HL-60 (cell line): ENCODE measurements around the gene BCAS3.
A peak's percentile ranks its signal among the peaks of the same experiment; 100 is the strongest.
"Not testable (repeated sequence)": the region's sequence is repeated elsewhere in the genome, so short reads cannot be mapped to it uniquely, and the experiment has no call there.

ENCODE experiments used
- DNase-seq, 2 experiments: peaks; one replicate each; pipeline ENCODE4 v3.0.0-alpha.2; 2010 to 2020; ENCODE audit warnings: low read depth in 1 of 2, low spot score in 1 of 2
- H3K27ac ChIP-seq: fragments of 250-450 bp; sonication (Bioruptor Pico); replicated peaks from 2 replicates; pipeline ENCODE4 v1.5.1; 2020; ENCODE audit warnings: mild to moderate bottlenecking, moderate library complexity
- H3K27me3 ChIP-seq: fragments of 250-450 bp; sonication (Bioruptor Pico); 2 replicates; pipeline ENCODE4 v1.5.1; 2021; ENCODE audit warnings: mild to moderate bottlenecking, moderate library complexity; ENCODE audit not compliant: insufficient read depth, poor library complexity, severe bottlenecking
- H3K4me3 ChIP-seq: replicated peaks from 2 replicates; pipeline ENCODE4 v1.5.1; 2011; ENCODE audit warnings: mild to moderate bottlenecking, control low read depth, low read length; ENCODE audit not compliant: insufficient read depth
- CTCF ChIP-seq: IDR thresholded peaks from one replicate; pipeline ENCODE4 v1.5.1; 2011; ENCODE audit warnings: low read length, control low read depth, inconsistent platforms; ENCODE audit not compliant: insufficient read depth
- GABPA ChIP-seq: IDR thresholded peaks from 2 replicates; pipeline ENCODE4 v1.6.1; 2012; ENCODE audit warnings: low read depth
- POLR2AphosphoS5 ChIP-seq: IDR thresholded peaks from 2 replicates; pipeline ENCODE4 v1.6.1; 2012; ENCODE audit warnings: low read depth
- SPI1 ChIP-seq: IDR thresholded peaks from 2 replicates; pipeline ENCODE4 v1.6.1; 2012; ENCODE audit warnings: low read depth, mild to moderate bottlenecking, borderline replicate concordance
- TF ChIP-seq, protein P1 (sequence below): IDR thresholded peaks from 2 replicates; pipeline ENCODE4 v1.6.1; 2012; ENCODE audit warnings: low read depth; ENCODE audit not compliant: insufficient replicate concordance

BCAS3 gene

GRCh38 chr17:60863892-60864707 lies 186.4 kb downstream of the BCAS3 start:
- peak overlapping the region; percentile 40 for H3K27ac ChIP-seq
- H3K27me3 ChIP-seq: no peaks in the 10 kb centered on the region
- H3K4me3 ChIP-seq: no peak overlapping the region
- peak; percentile 31 to 47 for DNase-seq
- TF ChIP-seq, protein P1, sequence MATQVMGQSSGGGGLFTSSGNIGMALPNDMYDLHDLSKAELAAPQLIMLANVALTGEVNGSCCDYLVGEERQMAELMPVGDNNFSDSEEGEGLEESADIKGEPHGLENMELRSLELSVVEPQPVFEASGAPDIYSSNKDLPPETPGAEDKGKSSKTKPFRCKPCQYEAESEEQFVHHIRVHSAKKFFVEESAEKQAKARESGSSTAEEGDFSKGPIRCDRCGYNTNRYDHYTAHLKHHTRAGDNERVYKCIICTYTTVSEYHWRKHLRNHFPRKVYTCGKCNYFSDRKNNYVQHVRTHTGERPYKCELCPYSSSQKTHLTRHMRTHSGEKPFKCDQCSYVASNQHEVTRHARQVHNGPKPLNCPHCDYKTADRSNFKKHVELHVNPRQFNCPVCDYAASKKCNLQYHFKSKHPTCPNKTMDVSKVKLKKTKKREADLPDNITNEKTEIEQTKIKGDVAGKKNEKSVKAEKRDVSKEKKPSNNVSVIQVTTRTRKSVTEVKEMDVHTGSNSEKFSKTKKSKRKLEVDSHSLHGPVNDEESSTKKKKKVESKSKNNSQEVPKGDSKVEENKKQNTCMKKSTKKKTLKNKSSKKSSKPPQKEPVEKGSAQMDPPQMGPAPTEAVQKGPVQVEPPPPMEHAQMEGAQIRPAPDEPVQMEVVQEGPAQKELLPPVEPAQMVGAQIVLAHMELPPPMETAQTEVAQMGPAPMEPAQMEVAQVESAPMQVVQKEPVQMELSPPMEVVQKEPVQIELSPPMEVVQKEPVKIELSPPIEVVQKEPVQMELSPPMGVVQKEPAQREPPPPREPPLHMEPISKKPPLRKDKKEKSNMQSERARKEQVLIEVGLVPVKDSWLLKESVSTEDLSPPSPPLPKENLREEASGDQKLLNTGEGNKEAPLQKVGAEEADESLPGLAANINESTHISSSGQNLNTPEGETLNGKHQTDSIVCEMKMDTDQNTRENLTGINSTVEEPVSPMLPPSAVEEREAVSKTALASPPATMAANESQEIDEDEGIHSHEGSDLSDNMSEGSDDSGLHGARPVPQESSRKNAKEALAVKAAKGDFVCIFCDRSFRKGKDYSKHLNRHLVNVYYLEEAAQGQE: no peak
- TF ChIP-seq POLR2AphosphoS5: no peak
- no peak for TF ChIP-seq CTCF
- no peak for TF ChIP-seq GABPA
- peak; percentile 54; the same call in 1 of the 2 replicates for TF ChIP-seq SPI1

GRCh38 chr17:60864708-60865005 lies 187.0 kb downstream of the BCAS3 start:
- Histone ChIP-seq H3K27me3 (no peaks in the 10 kb centered on the region), H3K27ac (peak overlapping the region; percentile 40), H3K4me3 (no peak overlapping the region)
- DNase-seq: no peak
- no peak for TF ChIP-seq SPI1
- TF ChIP-seq GABPA: no peak
- no peak for TF ChIP-seq CTCF
- TF ChIP-seq, protein P1: no peak
- TF ChIP-seq POLR2AphosphoS5: no peak

DNA sequence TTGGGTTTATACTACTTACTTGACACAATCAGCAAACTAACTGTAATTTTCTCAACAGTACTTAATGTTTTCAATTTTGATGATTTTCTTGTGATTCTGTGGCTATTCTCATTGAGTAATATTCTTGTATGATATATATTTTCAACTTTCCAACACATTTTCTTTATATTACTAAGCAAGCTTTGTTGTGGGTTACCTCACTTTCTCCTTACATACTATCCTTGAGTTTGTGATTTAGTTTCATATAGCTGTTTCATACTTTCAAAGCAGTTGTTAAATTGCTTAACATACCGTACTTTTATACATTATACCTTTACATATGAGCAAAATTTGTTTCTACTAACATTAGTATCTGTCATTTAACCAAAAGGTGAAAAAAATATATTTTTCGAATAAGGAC lies 197.1 kb downstream of the BCAS3 start:
- no peaks in the 10 kb centered on the region for H3K27me3 ChIP-seq
- DNase-seq: no peak
- TF ChIP-seq CTCF: no peak
- no peak overlapping the region for H3K27ac ChIP-seq
- H3K4me3 ChIP-seq: no peak overlapping the region

GRCh38 chr17:60886731-60887613 lies 209.3 kb downstream of the BCAS3 start:
- not testable (repeated sequence) for H3K27ac ChIP-seq, H3K27me3 ChIP-seq, DNase-seq, H3K4me3 ChIP-seq
